Measurements from ENCODE around the gene UGT2B7. TPM values are rescaled to one million over a fixed set of nuclear protein-coding genes. Genes with fewer than 3 reads are reported as not detected.
"Not testable (repeated sequence)": the region's sequence is repeated elsewhere in the genome, so short reads cannot be mapped to it uniquely, and the experiment has no call there.

The UGT2B7 gene
- total RNA-seq: not detected
- long read RNA-seq: 0 reads

- DNase-seq (no peak), ATAC-seq (ENCODE audit: poor library complexity) (no peak)
- intact Hi-C loops (cut with DNase I): no loop called here
Observed at GRCh38 chr4:69096111-69096656, at the start of gene UGT2B7. UGT2B7 (plus strand) TSS chr4:69096474; CDS start chr4:69096521, 47 bp downstream.

DNA sequence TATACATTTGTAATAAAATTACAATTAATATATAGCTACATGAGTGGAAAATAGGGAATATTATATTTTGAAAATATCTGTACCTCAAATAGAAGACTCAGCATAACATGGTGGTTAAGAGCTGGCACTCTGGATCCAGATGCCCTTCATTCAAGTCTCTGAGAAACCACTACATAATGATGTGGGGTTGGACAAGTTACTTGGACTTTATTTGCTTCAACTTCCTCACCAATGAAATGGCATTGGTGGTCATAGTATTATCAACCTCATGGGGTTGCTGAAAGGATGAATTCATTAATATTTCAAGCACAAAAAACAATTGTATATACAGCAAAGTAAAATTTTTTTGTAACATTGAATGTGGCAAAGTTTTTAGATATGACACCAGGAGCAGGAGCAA, 46.4 kb upstream of the UGT2B7 start:
- DNase-seq: no peak
- ATAC-seq (ENCODE audit: poor library complexity): no peak
- intact Hi-C loops (cut with DNase I): no loop called here

DNA sequence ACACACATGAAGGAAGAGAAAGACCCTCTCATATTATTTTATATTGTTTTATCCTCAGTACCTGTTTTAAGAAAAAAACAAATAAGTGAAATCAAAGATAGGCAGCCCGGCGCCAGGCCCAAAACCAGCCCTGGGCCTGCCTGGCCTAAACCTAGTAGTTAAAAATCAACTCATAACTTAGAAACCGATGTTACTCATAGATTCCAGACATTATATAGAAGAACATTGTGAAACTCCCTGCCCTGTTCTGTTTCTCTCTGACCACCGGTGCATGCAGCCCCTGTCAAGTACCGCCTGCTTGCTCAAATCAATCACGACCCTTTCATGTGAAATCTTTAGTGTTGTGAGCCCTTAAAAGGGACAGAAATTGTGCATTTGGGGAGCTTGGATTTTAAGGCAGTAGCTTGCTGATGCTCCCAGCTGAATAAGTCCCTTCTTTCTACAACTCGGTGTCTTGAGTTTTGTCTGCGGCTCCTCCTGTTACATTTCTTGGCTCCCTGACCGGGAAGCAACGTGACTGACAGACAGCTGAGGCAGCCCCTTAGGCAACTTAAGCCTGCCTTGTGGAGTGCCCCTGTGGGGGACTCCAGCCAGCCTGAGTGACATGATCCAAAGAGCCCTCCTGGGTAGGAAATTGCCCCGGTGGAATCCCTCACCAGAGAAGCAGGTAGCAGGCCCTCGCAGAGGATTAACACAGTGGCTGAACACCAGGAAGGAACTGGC, 45.3 kb upstream of the UGT2B7 start:
- intact Hi-C loops (cut with DNase I); ATAC-seq (ENCODE audit: poor library complexity); DNase-seq: not testable (repeated sequence)

DNA sequence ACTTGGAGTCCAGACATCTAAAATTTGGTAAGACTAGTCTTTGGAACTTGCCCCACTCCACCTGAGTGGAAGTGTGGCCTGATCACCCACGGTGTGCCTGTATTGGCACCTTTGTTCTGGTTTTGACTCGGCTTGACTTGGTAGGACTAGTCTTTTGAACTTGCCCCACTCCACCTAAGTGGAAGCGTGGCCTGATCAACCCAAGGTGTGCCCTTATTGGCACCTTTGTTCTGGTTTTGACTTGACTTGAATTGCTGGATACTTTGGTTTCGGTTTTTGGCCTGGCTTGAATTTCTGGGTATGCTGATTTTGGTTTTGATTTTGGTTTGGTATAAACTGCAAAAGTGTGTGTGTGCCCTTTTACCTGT, 44.7 kb upstream of the UGT2B7 start:
- DNase-seq (no peak), ATAC-seq (ENCODE audit: poor library complexity) (no peak)
- intact Hi-C loops (cut with DNase I): no loop called here

GRCh38 chr4:69053309-69053885, 42.9 kb upstream of the UGT2B7 start:
- intact Hi-C loops (cut with DNase I); DNase-seq; ATAC-seq (ENCODE audit: poor library complexity): not testable (repeated sequence)

- ATAC-seq (ENCODE audit: poor library complexity); intact Hi-C loops (cut with DNase I); DNase-seq: not testable (repeated sequence)
Observed at GRCh38 chr4:69054033-69054432, 42.2 kb upstream of the UGT2B7 start.

GRCh38 chr4:69054578-69055200, 41.6 kb upstream of the UGT2B7 start:
- ATAC-seq (ENCODE audit: poor library complexity): no peak
- no peak for DNase-seq
- intact Hi-C loops (cut with DNase I): no loop called here

GRCh38 chr4:69056150-69056549, 40.1 kb upstream of the UGT2B7 start:
- ATAC-seq (ENCODE audit: poor library complexity) (no peak), DNase-seq (no peak)
- intact Hi-C loops (cut with DNase I): no loop called here

DNA sequence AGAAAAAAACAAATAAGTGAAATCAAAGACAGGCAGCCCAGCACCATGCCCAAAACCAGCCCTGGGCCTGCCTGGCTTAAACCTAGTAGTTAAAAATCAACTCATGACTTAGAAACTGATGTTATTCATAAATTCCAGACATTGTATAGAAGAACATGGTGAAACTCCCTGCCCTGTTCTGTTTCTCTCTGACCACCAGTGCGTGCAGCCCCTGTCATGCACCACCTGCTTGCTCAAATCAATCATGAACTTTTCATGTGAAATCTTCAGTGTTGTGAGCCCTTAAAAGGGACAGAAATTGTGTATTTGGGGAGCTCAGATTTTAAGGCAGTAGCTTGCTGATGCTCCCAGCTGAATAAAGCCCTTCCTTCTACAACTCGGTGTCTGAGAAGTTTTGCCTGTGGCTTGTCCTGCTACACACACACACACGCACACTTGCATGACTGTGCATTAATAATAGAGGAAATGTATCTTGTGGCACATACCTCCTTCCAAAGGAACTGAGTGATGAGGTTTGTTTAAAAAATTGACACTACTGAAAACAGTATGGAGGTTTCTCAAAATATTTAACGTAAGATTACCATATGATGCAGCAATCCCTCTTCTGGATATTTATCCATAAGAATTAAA, 39.2 kb upstream of the UGT2B7 start:
- DNase-seq (no peak), ATAC-seq (ENCODE audit: poor library complexity) (no peak)
- intact Hi-C loops (cut with DNase I): no loop called here

- no peak for ATAC-seq (ENCODE audit: poor library complexity)
- intact Hi-C loops (cut with DNase I): no loop called here
- no peak for DNase-seq
Observed at GRCh38 chr4:69057620-69058409, 38.5 kb upstream of the UGT2B7 start.

- DNase-seq (no peak), ATAC-seq (ENCODE audit: poor library complexity) (no peak)
- intact Hi-C loops (cut with DNase I): no loop called here
Observed at GRCh38 chr4:69058410-69059059, 37.7 kb upstream of the UGT2B7 start.

GRCh38 chr4:69060651-69061308, 35.5 kb upstream of the UGT2B7 start:
- ATAC-seq (ENCODE audit: poor library complexity): no peak
- no peak for DNase-seq
- intact Hi-C loops (cut with DNase I): no loop called here

DNA sequence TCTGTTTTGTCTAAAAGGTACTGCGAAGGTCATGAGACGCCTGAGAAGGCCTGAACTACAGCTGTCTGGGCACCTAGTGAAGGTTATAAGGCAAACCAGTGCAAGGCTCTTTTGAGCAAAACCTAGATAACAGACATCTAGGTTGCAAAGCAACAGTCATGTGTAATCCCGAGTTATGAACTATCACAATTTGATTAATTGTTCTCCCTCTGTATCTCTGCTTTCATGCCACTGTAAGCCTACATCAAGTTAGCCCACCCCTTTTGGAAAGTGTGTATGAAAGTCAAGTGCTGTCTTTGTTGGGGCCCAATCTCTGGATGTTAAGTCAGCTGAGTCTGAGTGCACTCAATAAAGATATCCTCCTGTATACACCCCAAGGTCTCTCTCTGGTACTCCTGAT, 31.9 kb upstream of the UGT2B7 start:
- intact Hi-C loops (cut with DNase I): no loop called here
- DNase-seq (no peak), ATAC-seq (ENCODE audit: poor library complexity) (no peak)

GRCh38 chr4:69066945-69067344, 29.3 kb upstream of the UGT2B7 start:
- intact Hi-C loops (cut with DNase I): no loop called here
- ATAC-seq (ENCODE audit: poor library complexity) (no peak), DNase-seq (no peak)

- DNase-seq (no peak), ATAC-seq (ENCODE audit: poor library complexity) (no peak)
- intact Hi-C loops (cut with DNase I): no loop called here
Observed at GRCh38 chr4:69069085-69069484, 27.2 kb upstream of the UGT2B7 start.

DNA sequence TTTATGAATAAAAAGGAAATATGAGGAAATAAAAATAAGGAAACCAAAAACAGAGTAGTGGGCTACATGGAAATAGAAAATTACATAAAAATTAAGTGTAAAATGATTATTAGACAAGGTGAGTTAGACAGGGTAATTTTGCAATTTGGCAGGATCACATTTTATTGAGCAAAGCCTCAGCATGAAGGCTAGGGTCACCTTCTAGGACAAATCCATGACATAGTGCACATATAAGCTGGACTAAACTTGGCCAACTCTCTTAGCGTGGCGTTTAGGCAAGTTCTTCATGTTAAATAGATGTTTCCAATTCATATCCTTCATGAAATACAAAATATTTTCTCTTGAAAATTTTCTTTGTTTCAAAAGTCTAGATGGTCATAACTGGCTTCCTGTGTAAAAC, 25.7 kb upstream of the UGT2B7 start:
- intact Hi-C loops (cut with DNase I): no loop called here
- DNase-seq (no peak), ATAC-seq (ENCODE audit: poor library complexity) (no peak)

DNA sequence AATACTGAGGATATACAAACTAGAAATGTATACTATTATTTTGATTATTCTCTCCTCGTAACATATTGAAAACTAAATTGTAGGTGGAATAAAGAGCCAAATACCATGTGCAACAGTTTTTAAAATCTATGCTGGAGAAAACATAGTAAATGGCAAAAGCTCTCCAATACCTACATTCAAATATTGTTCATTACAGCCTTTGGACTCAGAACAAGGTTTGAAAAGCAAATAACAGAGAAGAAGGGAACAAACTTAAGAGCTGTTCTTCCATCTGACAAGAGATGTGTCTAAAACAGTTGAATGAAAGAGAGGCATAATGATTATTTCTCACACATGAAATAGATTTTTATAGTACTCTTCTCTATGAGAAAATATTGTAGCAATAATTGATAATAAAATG, 25.0 kb upstream of the UGT2B7 start:
- intact Hi-C loops (cut with DNase I): no loop called here
- ATAC-seq (ENCODE audit: poor library complexity) (no peak), DNase-seq (no peak)

DNA sequence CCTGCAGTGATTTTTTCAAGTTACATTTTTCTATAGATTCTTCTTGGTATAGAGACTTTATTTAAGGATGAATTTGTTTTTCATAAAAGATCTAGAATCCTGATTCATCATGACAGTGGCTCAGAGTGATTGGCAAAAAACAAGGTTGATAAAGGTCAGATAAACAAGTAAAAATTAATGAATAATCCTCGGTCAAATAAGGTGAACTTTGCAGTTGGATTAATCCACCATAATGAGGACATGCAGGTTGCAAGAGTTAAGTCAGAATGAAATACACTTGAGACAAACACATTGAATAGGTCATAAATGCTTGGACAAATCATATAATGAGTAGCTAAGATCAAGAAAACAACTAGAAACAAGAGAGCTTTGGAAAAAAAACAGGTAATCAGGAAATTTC, 22.9 kb upstream of the UGT2B7 start:
- no peak for ATAC-seq (ENCODE audit: poor library complexity)
- intact Hi-C loops (cut with DNase I): no loop called here

More for the DNA sequence above, 22.9 kb upstream of the UGT2B7 start:
- no peak for DNase-seq
